B cell (primary cell): ENCODE data around the gene TRIM46. TPM values are rescaled to one million over a fixed set of nuclear protein-coding genes. Genes with fewer than 3 reads are reported as not detected.

Experiments
- ATAC-seq: fragments of 200-7000 bp; cut with Tn5 transposase; one replicate; pipeline ENCODE4 v1.10.0; 2021; ENCODE audit warnings: low read depth, mild to moderate bottlenecking, moderate number of reproducible peaks, moderate library complexity
- CTCF ChIA-PET: fragments of 350-600 bp; sonication (Branson Sonifier 250); formaldehyde crosslinking; loops from one replicate; lab custom pipeline; 2021; ENCODE audit warnings: antibody characterized with exemption, inconsistent platforms; lab: Charles Lee
- POLR2A ChIA-PET: fragments of 350-600 bp; sonication (Branson Sonifier 250); formaldehyde crosslinking; loops from one replicate; lab custom pipeline; 2021; ENCODE audit warnings: antibody characterized with exemption; lab: Charles Lee
- DNase-seq: peaks from one replicate; pipeline ENCODE4 v3.0.0; 2013
- H2AFZ ChIP-seq: 2 replicates; pipeline ENCODE4 v1.6.1; 2012; ENCODE audit warnings: mild to moderate bottlenecking, low read depth, low read length; ENCODE audit not compliant: insufficient read depth, poor library complexity, severe bottlenecking
- H3K27ac ChIP-seq, 2 donors: 1 replicate in 1 of 2; 2 replicates in 1 of 2; pipeline ENCODE4 v1.5.1; 2012 to 2013; ENCODE audit warnings: low read length in 2 of 2, mild to moderate bottlenecking in 2 of 2, moderate library complexity in 1 of 2
- H3K27me3 ChIP-seq, 4 experiments: fragments of 200-600 bp in 1 of 4; sonication (generic) in 1 of 4; replicated peaks in 1 of 4; 1 replicate in 2 of 4; 2 replicates in 2 of 4; pipeline versions ENCODE4 v1.6.1 to v1.7.0; 2013 to 2016; ENCODE audit warnings: low read length in 3 of 4, mild to moderate bottlenecking in 2 of 4, mixed read lengths in 1 of 4, moderate library complexity in 1 of 4; ENCODE audit not compliant: insufficient read depth in 4 of 4, control insufficient read depth in 3 of 4; ENCODE audit errors: control extremely low read depth in 1 of 4
- H3K36me3 ChIP-seq, 2 experiments: replicated peaks in 1 of 2; 1 replicate in 1 of 2; 2 replicates in 1 of 2; pipeline versions ENCODE4 v1.6.1 to v1.7.1; 2013; ENCODE audit warnings: low read length in 1 of 2; ENCODE audit not compliant: insufficient read depth in 2 of 2, control insufficient read depth in 1 of 2; ENCODE audit errors: control extremely low read depth in 1 of 2, extremely low read depth in 1 of 2
- H3K4me1 ChIP-seq, 2 donors: fragments of 200-600 bp in 1 of 2; sonication (generic) in 1 of 2; 1 replicate in 1 of 2; 2 replicates in 1 of 2; pipeline versions ENCODE4 v1.5.1 to v1.6.1; 2013 to 2017; ENCODE audit warnings: low read length in 2 of 2; ENCODE audit not compliant: control insufficient read depth in 2 of 2, insufficient read depth in 2 of 2
- H3K4me2 ChIP-seq: replicated peaks from 2 replicates; pipeline ENCODE3; 2012; ENCODE audit warnings: mild to moderate bottlenecking, low read depth, low read length; ENCODE audit not compliant: poor library complexity, severe bottlenecking
- H3K4me3 ChIP-seq, 5 experiments: fragments of 200-600 bp in 1 of 5; sonication (generic) in 1 of 5; 1 replicate in 3 of 5; 2 replicates in 2 of 5; pipeline versions ENCODE4 v1.5.1 to v1.7.0; 2011 to 2016; ENCODE audit warnings: low read length in 4 of 5, mild to moderate bottlenecking in 4 of 5, low read depth in 2 of 5, control low read depth in 1 of 5, moderate library complexity in 1 of 5; ENCODE audit not compliant: insufficient read depth in 1 of 5; ENCODE audit errors: control extremely low read depth in 1 of 5, extremely low read depth in 1 of 5
- H3K79me2 ChIP-seq: fragments of 200-600 bp; sonication (generic); one replicate; pipeline ENCODE4 v1.6.0; 2016; ENCODE audit warnings: low read length; ENCODE audit not compliant: control insufficient read depth, insufficient read depth
- H3K9ac ChIP-seq: fragments of 200-600 bp; sonication (generic); 2 replicates; pipeline ENCODE4 v1.6.1; 2017; ENCODE audit warnings: mild to moderate bottlenecking, low read length, moderate library complexity
- H3K9me3 ChIP-seq, 3 donors: one replicate each; pipeline versions ENCODE4 v1.6.1 to v1.7.1; 2013; ENCODE audit warnings: low read length in 2 of 3; ENCODE audit not compliant: control insufficient read depth in 2 of 3, insufficient read depth in 1 of 3; ENCODE audit errors: control extremely low read depth in 1 of 3
- H4K20me1 ChIP-seq: 2 replicates; pipeline ENCODE4 v1.6.0; 2012; ENCODE audit warnings: mild to moderate bottlenecking, low read length; ENCODE audit not compliant: insufficient read depth, control insufficient read depth, poor library complexity, severe bottlenecking
- H3K27ac Mint-ChIP-seq: one replicate; pipeline ENCODE4 v1.8.0; 2021; ENCODE audit warnings: mixed read lengths
- H3K27me3 Mint-ChIP-seq: one replicate; pipeline ENCODE4 v1.8.0; 2021; ENCODE audit warnings: mixed read lengths
- H3K4me1 Mint-ChIP-seq: one replicate; pipeline ENCODE4 v1.8.0; 2021; ENCODE audit warnings: mixed read lengths
- H3K4me3 Mint-ChIP-seq: one replicate; pipeline ENCODE4 v1.8.0; 2021; ENCODE audit warnings: mixed read lengths
- H3K9me3 Mint-ChIP-seq: one replicate; pipeline ENCODE4 v1.8.0; 2022; ENCODE audit warnings: mixed read lengths; ENCODE audit not compliant: insufficient read depth
- EZH2 ChIP-seq: IDR thresholded peaks from 2 replicates; pipeline ENCODE4 v1.6.1; 2012; ENCODE audit warnings: borderline replicate concordance, low read depth, mild to moderate bottlenecking, moderate library complexity, low read length; ENCODE audit not compliant: insufficient read depth, poor library complexity, severe bottlenecking
- WGBS: methylation state at CpG from one replicate; pipeline ENCODE4 v1.1.5; 2013; ENCODE audit warnings: missing lambda C conversion rate; ENCODE audit not compliant: insufficient coverage; 5-methylcytosine and 5-hydroxymethylcytosine counted together
- intact Hi-C: fragments of 100-400 bp; cut with micrococcal nuclease; formaldehyde crosslinking; loops from one replicate; pipeline ENCODE4 v1.10.0; 2022
- polyA plus RNA-seq: library from polyadenylated mRNA; depleted of rRNA; stranded (reverse); fragments of >200 nt; gene quantifications from 2 replicates; pipeline ENCODE4 v1.2.3, GENCODE V29; 2012
- total RNA-seq, 2 donors: library from RNA; stranded (reverse); fragments of 120-200 nt in 1 of 2; gene quantifications; 1 replicate in 1 of 2; 2 replicates in 1 of 2; pipeline versions ENCODE4 v1.2.3 to v1.2.4, GENCODE V29; 2013 to 2022
- TF ChIP-seq, protein P1 (sequence below): fragments of 200-600 bp; IDR thresholded peaks from one replicate; pipeline ENCODE4 v1.8.0; 2022; ENCODE audit warnings: antibody characterized with exemption, mild to moderate bottlenecking

The TRIM46 gene
- total and polyA plus RNA-seq, 2 donors (not counting 1 experiment from before 2014, with no cell fraction given) = 2.6 to 3.4 TPM

DNA sequence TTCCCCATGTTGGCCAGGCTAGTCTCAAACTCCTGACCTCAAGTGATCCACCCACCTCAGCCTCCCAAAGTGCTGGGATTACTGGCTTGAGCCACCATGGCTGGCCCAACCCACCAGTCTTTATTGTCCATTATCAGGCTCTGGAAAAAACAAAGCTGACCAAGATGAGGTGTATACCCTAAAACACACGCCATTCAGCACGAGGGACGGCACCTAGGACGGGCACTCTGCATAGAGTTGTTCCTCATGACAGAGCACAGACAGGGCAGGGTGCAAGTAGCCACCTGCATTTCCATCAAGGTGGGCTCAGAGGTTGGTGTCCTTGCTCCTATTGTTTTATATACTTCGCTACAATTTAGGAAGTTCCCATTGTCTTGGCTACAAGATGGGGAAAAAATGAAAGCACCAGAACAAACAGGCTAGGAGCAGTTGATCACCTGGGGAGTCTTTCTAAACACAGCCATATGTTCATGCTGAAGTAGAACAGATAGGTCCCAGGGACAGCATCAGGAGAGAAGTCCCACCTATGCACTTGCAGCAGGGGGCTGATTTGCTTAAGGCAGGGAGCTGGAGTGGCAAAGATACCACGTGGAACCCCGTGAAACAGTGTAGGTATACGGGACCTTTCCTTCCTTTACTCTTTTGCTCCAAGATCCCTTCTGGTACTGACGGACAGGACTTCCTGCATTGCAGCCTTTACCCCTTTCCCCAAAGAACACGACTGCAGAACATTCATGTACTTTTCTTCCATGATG lies 5.0 kb upstream of the TRIM46 start:
- CTCF ChIA-PET = interaction anchor here (0.6 to 10.6 kb wide), 30 partner anchors 9 to 173 kb away, joined by 3 to 307 read pairs (median 6); partner anchors contain the start of genes EFNA4 and SLC50A1
- Histone ChIP-seq H3K9me3 (peaks cover 0 to 10% (median 0%) of the 10 kb centered on the region in 3 donors), H3K79me2 (peaks cover 39% of the 10 kb centered on the region), H3K36me3 (peaks cover 0 to 21% of the 10 kb centered on the region in 2 experiments), H4K20me1 (no peaks in the 10 kb centered on the region), H3K9ac (no peak overlapping the region), H3K27ac (no peak overlapping the region), H3K4me2 (no peak overlapping the region), H2AFZ (no peak overlapping the region), H3K27me3 (no peaks in the 10 kb centered on the region), H3K4me1 (peaks cover 22 to 35% of the 10 kb centered on the region in 2 donors), H3K4me3 (no peak overlapping the region)
- POLR2A ChIA-PET = interaction anchor here (1.5 kb wide), 2 partner anchors 77 to 84 kb away, joined by 6 to 9 read pairs; no protein-coding TSS in a partner anchor
- ATAC-seq (no peak), DNase-seq (peak; percentile 18)
- H3K27me3 Mint-ChIP-seq = no peaks in the 10 kb centered on the region
- H3K9me3 Mint-ChIP-seq = no peaks in the 10 kb centered on the region
- intact Hi-C loops = loop anchor here (5.0 kb wide), 1 partner anchor 41 kb away; the partner anchor contains the start of gene EFNA1
- TF ChIP-seq EZH2 = no peak
- TF ChIP-seq, protein P1, sequence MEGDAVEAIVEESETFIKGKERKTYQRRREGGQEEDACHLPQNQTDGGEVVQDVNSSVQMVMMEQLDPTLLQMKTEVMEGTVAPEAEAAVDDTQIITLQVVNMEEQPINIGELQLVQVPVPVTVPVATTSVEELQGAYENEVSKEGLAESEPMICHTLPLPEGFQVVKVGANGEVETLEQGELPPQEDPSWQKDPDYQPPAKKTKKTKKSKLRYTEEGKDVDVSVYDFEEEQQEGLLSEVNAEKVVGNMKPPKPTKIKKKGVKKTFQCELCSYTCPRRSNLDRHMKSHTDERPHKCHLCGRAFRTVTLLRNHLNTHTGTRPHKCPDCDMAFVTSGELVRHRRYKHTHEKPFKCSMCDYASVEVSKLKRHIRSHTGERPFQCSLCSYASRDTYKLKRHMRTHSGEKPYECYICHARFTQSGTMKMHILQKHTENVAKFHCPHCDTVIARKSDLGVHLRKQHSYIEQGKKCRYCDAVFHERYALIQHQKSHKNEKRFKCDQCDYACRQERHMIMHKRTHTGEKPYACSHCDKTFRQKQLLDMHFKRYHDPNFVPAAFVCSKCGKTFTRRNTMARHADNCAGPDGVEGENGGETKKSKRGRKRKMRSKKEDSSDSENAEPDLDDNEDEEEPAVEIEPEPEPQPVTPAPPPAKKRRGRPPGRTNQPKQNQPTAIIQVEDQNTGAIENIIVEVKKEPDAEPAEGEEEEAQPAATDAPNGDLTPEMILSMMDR = no peak
- peaks cover 37% of the 10 kb centered on the region for H3K4me1 Mint-ChIP-seq
- 89% methylated on average over 9 of the region's 10 CpGs for WGBS
- peak overlapping the region; percentile 5 for H3K4me3 Mint-ChIP-seq
- no peak overlapping the region for H3K27ac Mint-ChIP-seq

DNA sequence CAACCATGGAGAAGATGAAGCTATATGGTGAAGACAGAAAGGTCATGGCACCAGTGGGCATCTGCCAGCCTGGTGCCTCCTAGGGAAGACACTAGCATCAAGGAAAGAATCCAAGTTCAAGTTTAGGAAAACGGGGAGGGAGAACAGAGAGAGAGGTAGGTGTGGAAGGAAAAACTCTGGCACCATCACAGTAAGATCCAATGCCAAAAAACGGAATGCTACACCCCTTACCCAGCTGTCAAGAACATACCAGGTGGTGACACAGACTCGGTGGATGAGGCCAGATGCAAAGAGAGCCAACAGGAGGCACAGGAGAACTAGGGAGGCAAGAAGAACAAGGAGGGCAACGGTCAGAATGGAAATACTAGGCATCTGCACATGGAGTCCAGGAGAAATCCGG lies 4.1 kb upstream of the TRIM46 start:
- intact Hi-C loops = loop anchor here (5.0 kb wide), 1 partner anchor 42 kb away; the partner anchor contains the start of gene EFNA1
- Histone ChIP-seq H3K27ac (no peak overlapping the region), H3K9ac (no peak overlapping the region), H3K79me2 (peaks cover 42% of the 10 kb centered on the region), H3K4me2 (no peak overlapping the region), H3K36me3 (peaks cover 0 to 21% of the 10 kb centered on the region in 2 experiments), H3K4me3 (no peak overlapping the region), H4K20me1 (no peaks in the 10 kb centered on the region), H3K4me1 (peaks cover 31 to 44% of the 10 kb centered on the region in 2 donors), H3K9me3 (peaks cover 0 to 9% (median 0%) of the 10 kb centered on the region in 3 donors), H3K27me3 (no peaks in the 10 kb centered on the region), H2AFZ (no peak overlapping the region)
- no peaks in the 10 kb centered on the region for H3K27me3 Mint-ChIP-seq
- 91% methylated on average over 3 of the region's 5 CpGs for WGBS
- H3K27ac Mint-ChIP-seq = peak overlapping the region; percentile 32
- H3K9me3 Mint-ChIP-seq = no peaks in the 10 kb centered on the region
- H3K4me1 Mint-ChIP-seq = peaks cover 42% of the 10 kb centered on the region
- no peak for ATAC-seq
- no peak for DNase-seq
- no peak for TF ChIP-seq EZH2
- TF ChIP-seq, protein P1 = no peak
- ChIA-PET POLR2A (no interaction called here), CTCF (interaction anchor here (1.0 to 10.6 kb wide), 12 partner anchors 9 to 173 kb away, joined by 3 to 307 read pairs (median 8); partner anchors contain the start of gene SLC50A1)
- no peak overlapping the region for H3K4me3 Mint-ChIP-seq
